Smooth muscle cell (in vitro differentiated cells): ENCODE results near the gene CACNG4. TPM values are rescaled to one million over a fixed set of nuclear protein-coding genes. Genes with fewer than 3 reads are reported as not detected.
A peak's percentile ranks its signal among the peaks of the same experiment; 100 is the strongest.

ENCODE experiments used
- DNase-seq: peaks from one replicate; lab custom pipeline; 2025; ENCODE audit not compliant: unreplicated experiment; lab: John Stamatoyannopoulos, UW
- H2AFZ ChIP-seq: fragments of 200-600 bp; sonication (generic); 2 replicates; pipeline ENCODE4 v1.6.0; 2016; ENCODE audit warnings: antibody characterized with exemption, low read depth, mild to moderate bottlenecking
- H3F3A ChIP-seq: fragments of 200-600 bp; sonication (generic); 2 replicates; pipeline ENCODE4 v1.6.0; 2017; ENCODE audit warnings: antibody characterized with exemption, low read depth
- H3K27ac ChIP-seq: fragments of 200-600 bp; sonication (generic); 2 replicates; pipeline ENCODE4 v1.5.1; 2016; ENCODE audit warnings: low read depth, mild to moderate bottlenecking
- H3K27me3 ChIP-seq: fragments of 200-600 bp; sonication (generic); 2 replicates; pipeline ENCODE4 v1.6.1; 2016; ENCODE audit warnings: low read depth, mild to moderate bottlenecking
- H3K36me3 ChIP-seq: fragments of 200-600 bp; sonication (generic); 2 replicates; pipeline ENCODE4 v1.5.1; 2016; ENCODE audit warnings: low read depth
- H3K4me1 ChIP-seq: fragments of 200-600 bp; sonication (generic); 2 replicates; pipeline ENCODE4 v1.5.1; 2016; ENCODE audit warnings: low read depth
- H3K4me2 ChIP-seq: fragments of 200-600 bp; sonication (generic); 2 replicates; pipeline ENCODE4 v1.6.0; 2016; ENCODE audit warnings: mild to moderate bottlenecking
- H3K4me3 ChIP-seq: fragments of 200-600 bp; sonication (generic); 2 replicates; pipeline ENCODE4 v1.5.1; 2016; ENCODE audit warnings: mild to moderate bottlenecking
- H3K79me2 ChIP-seq: fragments of 200-600 bp; sonication (generic); 2 replicates; pipeline ENCODE4 v1.6.0; 2016; ENCODE audit warnings: low read depth, mild to moderate bottlenecking
- H3K9ac ChIP-seq: fragments of 200-600 bp; sonication (generic); 2 replicates; pipeline ENCODE4 v1.6.0; 2016; ENCODE audit warnings: low read depth
- H3K9me3 ChIP-seq: fragments of 200-600 bp; sonication (generic); replicated peaks from 2 replicates; pipeline ENCODE4 v1.5.1; 2016; ENCODE audit warnings: low read depth
- H4K20me1 ChIP-seq: fragments of 200-600 bp; sonication (generic); 2 replicates; pipeline ENCODE4 v1.6.0; 2016; ENCODE audit warnings: low read depth
- WGBS: methylation state at CpG from one replicate; pipeline ENCODE4 v1.1.7; 2016; ENCODE audit warnings: low lambda C conversion rate; 5-methylcytosine and 5-hydroxymethylcytosine counted together
- polyA plus RNA-seq: library from polyadenylated mRNA; unstranded; fragments of >200 nt; fragmentation: Nextera tagmentation; extraction: Ambion mirVana; gene quantifications from 2 replicates; pipeline ENCODE4 v1.2.1, GENCODE V29; 2016
- total RNA-seq: library from RNA; depleted of rRNA; stranded (reverse); fragments of >200 nt; gene quantifications from 2 replicates; pipeline ENCODE4 v1.2.3, GENCODE V29; 2014
- TF ChIP-seq, protein P1 (sequence below): fragments of 200-600 bp; sonication (generic); IDR thresholded peaks from 2 replicates; pipeline ENCODE4 v1.5.1; 2017; ENCODE audit warnings: borderline replicate concordance, mild to moderate bottlenecking, antibody characterized with exemption; ENCODE audit not compliant: insufficient read depth, poor library complexity, severe bottlenecking

Gene CACNG4
- total and polyA plus RNA-seq, 2 experiments from 2014 or later = 1.4 to 6.5 TPM

DNA sequence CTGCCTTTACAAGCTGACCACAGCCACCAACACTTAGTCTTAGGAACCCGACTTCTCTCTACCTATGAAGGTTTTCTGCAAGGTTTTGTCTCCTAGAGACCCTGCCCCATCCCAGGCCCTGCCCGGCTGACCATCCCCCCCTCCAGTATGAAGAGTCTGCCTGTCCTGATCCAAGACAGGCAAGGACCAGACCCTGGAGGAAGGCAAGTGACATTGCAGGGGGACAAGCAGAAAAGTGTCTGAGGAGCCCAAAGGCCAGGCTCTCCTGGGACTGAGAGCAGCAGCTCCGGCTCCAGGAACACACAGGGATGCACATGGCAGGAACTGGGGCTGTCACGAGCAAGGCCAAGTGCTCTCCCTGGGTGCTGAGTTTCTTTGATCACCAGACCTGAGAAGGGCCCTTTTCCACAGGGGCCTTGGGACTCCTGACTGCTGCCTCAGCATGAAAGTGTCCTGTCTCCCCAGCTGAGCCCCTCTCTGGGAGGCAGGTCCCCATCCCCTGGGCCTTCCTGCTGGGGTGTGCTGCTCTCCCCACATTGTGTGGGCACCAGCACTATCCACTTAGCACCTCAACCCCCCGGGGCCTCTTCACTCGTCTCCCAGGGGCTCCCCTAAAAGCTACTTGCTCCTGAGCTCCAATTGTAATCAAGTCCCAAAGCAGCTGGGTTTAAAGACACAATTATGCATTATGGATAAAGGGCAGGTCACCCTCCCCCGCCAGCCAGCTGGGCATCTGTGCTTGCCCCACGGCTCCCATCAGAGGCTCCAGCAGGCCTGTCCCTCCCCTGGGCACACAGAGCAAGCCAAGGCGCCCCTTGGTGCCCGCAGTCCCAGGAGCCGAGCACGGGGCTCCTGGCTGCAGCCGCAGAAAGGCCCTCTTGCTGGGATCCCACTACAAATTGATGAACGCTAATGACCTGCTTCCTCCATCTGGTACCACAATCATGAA is 11.6 kb upstream of the CACNG4 start:
- Histone ChIP-seq H3K9ac (peak overlapping the region; percentile 56), H2AFZ (no peak overlapping the region)

DNA sequence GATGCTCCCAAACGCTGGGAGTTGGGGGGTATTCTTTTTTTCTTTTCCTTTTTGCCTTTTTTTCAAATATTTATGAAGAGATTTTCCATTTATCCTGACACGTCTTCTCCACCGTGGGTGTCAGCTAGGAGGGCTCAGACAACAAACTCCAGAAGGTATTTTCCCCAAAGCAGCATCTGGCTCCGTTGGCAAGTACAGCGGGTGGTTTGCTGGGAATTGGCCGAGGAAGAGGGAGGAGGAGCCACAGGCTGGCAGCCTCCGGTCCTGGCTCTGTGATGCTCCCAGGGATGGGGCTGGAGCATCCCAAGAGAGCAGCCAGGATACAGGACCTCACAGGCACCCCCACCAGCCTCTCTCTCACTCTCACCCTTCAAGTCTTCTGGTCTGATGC is 10.9 kb upstream of the CACNG4 start:
- H3K4me2 ChIP-seq = no peak overlapping the region
- WGBS = 86% methylated on average over 7 of the region's 7 CpGs
- H3K4me3 ChIP-seq = no peak overlapping the region
- no peaks in the 10 kb centered on the region for H3K36me3 ChIP-seq
- H3F3A ChIP-seq = no peaks in the 10 kb centered on the region
- no peaks in the 10 kb centered on the region for H3K79me2 ChIP-seq
- H2AFZ ChIP-seq = no peak overlapping the region
- no peak overlapping the region for H3K27ac ChIP-seq
- no peak for DNase-seq
- no peaks in the 10 kb centered on the region for H3K9me3 ChIP-seq
- H3K27me3 ChIP-seq = no peaks in the 10 kb centered on the region
- TF ChIP-seq, protein P1, sequence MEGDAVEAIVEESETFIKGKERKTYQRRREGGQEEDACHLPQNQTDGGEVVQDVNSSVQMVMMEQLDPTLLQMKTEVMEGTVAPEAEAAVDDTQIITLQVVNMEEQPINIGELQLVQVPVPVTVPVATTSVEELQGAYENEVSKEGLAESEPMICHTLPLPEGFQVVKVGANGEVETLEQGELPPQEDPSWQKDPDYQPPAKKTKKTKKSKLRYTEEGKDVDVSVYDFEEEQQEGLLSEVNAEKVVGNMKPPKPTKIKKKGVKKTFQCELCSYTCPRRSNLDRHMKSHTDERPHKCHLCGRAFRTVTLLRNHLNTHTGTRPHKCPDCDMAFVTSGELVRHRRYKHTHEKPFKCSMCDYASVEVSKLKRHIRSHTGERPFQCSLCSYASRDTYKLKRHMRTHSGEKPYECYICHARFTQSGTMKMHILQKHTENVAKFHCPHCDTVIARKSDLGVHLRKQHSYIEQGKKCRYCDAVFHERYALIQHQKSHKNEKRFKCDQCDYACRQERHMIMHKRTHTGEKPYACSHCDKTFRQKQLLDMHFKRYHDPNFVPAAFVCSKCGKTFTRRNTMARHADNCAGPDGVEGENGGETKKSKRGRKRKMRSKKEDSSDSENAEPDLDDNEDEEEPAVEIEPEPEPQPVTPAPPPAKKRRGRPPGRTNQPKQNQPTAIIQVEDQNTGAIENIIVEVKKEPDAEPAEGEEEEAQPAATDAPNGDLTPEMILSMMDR = no peak
- no peaks in the 10 kb centered on the region for H4K20me1 ChIP-seq
- peaks cover 7% of the 10 kb centered on the region for H3K4me1 ChIP-seq
- H3K9ac ChIP-seq = no peak overlapping the region

More for the DNA sequence above, 11.6 kb upstream of the CACNG4 start:
- H3K9me3 ChIP-seq = no peaks in the 10 kb centered on the region
- TF ChIP-seq, protein P1 = no peak
- no peaks in the 10 kb centered on the region for H3K27me3 ChIP-seq
- H3K79me2 ChIP-seq = no peaks in the 10 kb centered on the region
- 79% methylated on average over 14 of the region's 14 CpGs for WGBS
- peaks cover 7% of the 10 kb centered on the region for H3K4me1 ChIP-seq
- H3F3A ChIP-seq = no peaks in the 10 kb centered on the region
- H3K27ac ChIP-seq = peak overlapping the region; percentile 77
- no peak for DNase-seq
- H4K20me1 ChIP-seq = no peaks in the 10 kb centered on the region
- H3K4me3 ChIP-seq = no peak overlapping the region
- peak overlapping the region; percentile 41 for H3K4me2 ChIP-seq
- H3K36me3 ChIP-seq = no peaks in the 10 kb centered on the region

DNA sequence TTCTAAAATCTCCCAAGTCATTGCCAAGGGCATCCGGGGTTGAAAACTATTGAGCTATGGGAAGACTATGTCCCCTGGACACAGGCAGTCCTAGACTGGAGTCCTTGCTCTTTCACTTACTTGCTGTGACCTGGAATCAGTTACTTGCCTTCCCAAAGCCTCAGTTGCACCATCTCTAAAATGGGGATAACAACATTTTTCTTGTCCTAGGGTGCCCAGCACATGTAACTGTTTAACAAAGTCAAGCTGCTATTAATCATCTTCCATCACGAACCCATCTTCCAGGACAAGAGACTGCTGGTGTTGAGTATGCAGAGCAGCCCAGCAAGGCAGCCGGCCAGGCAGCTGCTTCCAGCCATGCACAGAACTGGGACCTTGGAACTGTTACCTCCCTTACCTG is 9.9 kb upstream of the CACNG4 start:
- H3K4me2 ChIP-seq = no peak overlapping the region
- no peaks in the 10 kb centered on the region for H4K20me1 ChIP-seq
- H3K27me3 ChIP-seq = peaks cover under 1% of the 10 kb centered on the region
- peaks cover 7% of the 10 kb centered on the region for H3K4me1 ChIP-seq
- no peaks in the 10 kb centered on the region for H3K79me2 ChIP-seq
- H3F3A ChIP-seq = no peaks in the 10 kb centered on the region
- TF ChIP-seq, protein P1 = no peak
- H3K27ac ChIP-seq = no peak overlapping the region
- no peaks in the 10 kb centered on the region for H3K9me3 ChIP-seq
- H2AFZ ChIP-seq = no peak overlapping the region
- H3K4me3 ChIP-seq = no peak overlapping the region
- 91% methylated on average over 3 of the region's 3 CpGs for WGBS
- H3K9ac ChIP-seq = no peak overlapping the region
- no peaks in the 10 kb centered on the region for H3K36me3 ChIP-seq
- no peak for DNase-seq
